Adrenal gland (tissue), 19 donors: ENCODE results near the gene NPC1. TPM values are rescaled to one million over a fixed set of nuclear protein-coding genes. Genes with fewer than 3 reads are reported as not detected.

ENCODE experiments used
- DNase-seq, 7 donors: peaks; one replicate each; pipeline ENCODE4 v3.0.0-alpha.2; 2019 to 2020
- H3K27ac ChIP-seq, 5 donors: fragments of 200-600 bp; sonication (generic) in 4 of 5; 1 replicate in 3 of 5; 2 replicates in 2 of 5; pipeline versions ENCODE4 v1.5.1 to v1.8.0; 2016 to 2020; ENCODE audit warnings: mild to moderate bottlenecking in 1 of 5
- H3K27me3 ChIP-seq: fragments of 200-600 bp; 2 replicates; pipeline ENCODE4 v1.8.0; 2021
- H3K36me3 ChIP-seq, 2 donors: fragments of 200-600 bp; replicated peaks in 1 of 2; 1 replicate in 1 of 2; 2 replicates in 1 of 2; pipeline versions ENCODE4 v1.5.1 to v1.8.0; 2018 to 2022
- H3K4me1 ChIP-seq, 2 donors: fragments of 200-600 bp; replicated peaks in 1 of 2; 1 replicate in 1 of 2; 2 replicates in 1 of 2; pipeline versions ENCODE4 v1.5.1 to v1.8.0; 2018 to 2021
- H3K4me3 ChIP-seq, 4 donors: fragments of 200-600 bp; sonication (generic) in 3 of 4; one replicate each; pipeline ENCODE4 v1.5.1; 2016 to 2018
- H3K9me3 ChIP-seq, 3 donors: fragments of 200-600 bp; sonication (generic) in 1 of 3; replicated peaks in 1 of 3; 1 replicate in 2 of 3; 2 replicates in 1 of 3; pipeline versions ENCODE4 v1.5.1 to v1.8.0; 2016 to 2021
- CTCF ChIP-seq, 6 experiments: fragments of 450-650 bp in 4 of 6; fragments of 200-600 bp in 2 of 6; sonication (generic) in 1 of 6; IDR thresholded peaks; 1 replicate in 5 of 6; 2 replicates in 1 of 6; pipeline versions ENCODE4 v1.5.1 to v1.8.0; 2016 to 2021; ENCODE audit warnings: antibody characterized with exemption in 6 of 6, mild to moderate bottlenecking in 2 of 6, moderate library complexity in 1 of 6
- POLR2A ChIP-seq, 2 donors: fragments of 450-650 bp; IDR thresholded peaks; one replicate each; pipeline ENCODE4 v1.6.1; 2017; ENCODE audit warnings: antibody characterized with exemption in 2 of 2, mild to moderate bottlenecking in 2 of 2, moderate library complexity in 1 of 2
- WGBS, 4 donors: extraction: QIAGEN DNeasy Blood & Tissue Kit in 2 of 4; methylation state at CpG; one replicate each; pipeline versions ENCODE4 v1.1.5 to v1.1.7; 2013 to 2017; 5-methylcytosine and 5-hydroxymethylcytosine counted together
- intact Hi-C, 2 donors: fragments of 100-400 bp; cut with DNase I; formaldehyde crosslinking; loops; one replicate each; pipeline versions ENCODE4 v1.14.1 to v1.15.0; 2022 to 2023
- long read RNA-seq, 10 donors: library from polyadenylated mRNA in 3 of 10; unstranded in 2 of 10; stranded (forward) in 1 of 10; transcript quantifications; one replicate each; pipeline ENCODE4 v2.0.0 and lab custom pipeline, GENCODE V29; 2021 to 2026
- polyA plus RNA-seq, 3 donors: library from polyadenylated mRNA; stranded (reverse); fragments of 200-250 nt in 2 of 3; fragments of 350-450 nt in 1 of 3; fragmentation: Illumina TruSeq in 1 of 3; extraction: RNeasy Lipid Tissue Mini Kit (QIAGEN cat#74804) in 1 of 3; gene quantifications; one replicate each; pipeline ENCODE4 v1.2.3, GENCODE V29; 2013 to 2014
- total RNA-seq, 9 donors: library from RNA; depleted of rRNA in 4 of 9; stranded (reverse); fragments of >200 nt in 4 of 9; fragments of 120-200 nt in 1 of 9; fragmentation: NEBNext Ultra II Directional in 1 of 9; extraction: Animal tissue kit (Norgen Biotek cat#: 25700) in 1 of 9; gene quantifications; one replicate each; pipeline versions ENCODE4 v1.1.0 to v1.2.4, GENCODE V29; 2013 to 2023
- donor health status: healthy with polysubstance abuse.
- donor health status: Bipolar disorder and iron deficiency.
- donor health status: DM: yes; HTN: yes; CAD: no.
- donor health status: DM: no; HTN: no; CAD: no.
- donor health status: DM: no; HTN: no; CAD: no.
- donor health status: DM: yes; HTN: yes; CAD: no.

Gene NPC1
- total RNA-seq (1,000 to 10,000 TPM in 1 of 9 donors, 100 to 1,000 TPM in 6, 10 to 100 TPM in 2; 93.6 to 1,631 (median 118) TPM), polyA plus RNA-seq (100 to 1,000 TPM in 1 of 3 donors, 10 to 100 TPM in 2; 38.3 to 361 (median 71.3) TPM)
- long read RNA-seq, donor 1, full-length matches to known transcripts = 14 of 60 reads
- long read RNA-seq, donor 1, partial matches to known transcripts = 46 of 60 reads
- long read RNA-seq, donor 1, other reads (novel, unspliced or antisense) = 0 of 60 reads
- long read RNA-seq, donor 2, full-length matches to known transcripts = 5 of 54 reads
- long read RNA-seq, donor 2, partial matches to known transcripts = 49 of 54 reads
- long read RNA-seq, donor 2, other reads (novel, unspliced or antisense) = 0 of 54 reads
- long read RNA-seq, donor 3, full-length matches to known transcripts = 25 of 108 reads
- long read RNA-seq, donor 3, partial matches to known transcripts = 78 of 108 reads
- long read RNA-seq, donor 3, other reads (novel, unspliced or antisense) = 5 of 108 reads
- long read RNA-seq, donor 4, full-length matches to known transcripts = 3 of 31 reads
- long read RNA-seq, donor 4, partial matches to known transcripts = 11 of 31 reads
- long read RNA-seq, donor 4, other reads (novel, unspliced or antisense) = 17 of 31 reads
- long read RNA-seq, donor 5, full-length matches to known transcripts = 60 of 102 reads
- long read RNA-seq, donor 5, partial matches to known transcripts = 12 of 102 reads
- long read RNA-seq, donor 5, other reads (novel, unspliced or antisense) = 30 of 102 reads
- long read RNA-seq, donor 6, full-length matches to known transcripts = 4 of 12 reads
- long read RNA-seq, donor 6, partial matches to known transcripts = 6 of 12 reads
- long read RNA-seq, donor 6, other reads (novel, unspliced or antisense) = 2 of 12 reads
- long read RNA-seq, donor 7, full-length matches to known transcripts = 3 of 52 reads
- long read RNA-seq, donor 7, partial matches to known transcripts = 49 of 52 reads
- long read RNA-seq, donor 7, other reads (novel, unspliced or antisense) = 0 of 52 reads
- long read RNA-seq, donor 8, full-length matches to known transcripts = 39 of 179 reads
- long read RNA-seq, donor 8, partial matches to known transcripts = 134 of 179 reads
- long read RNA-seq, donor 8, other reads (novel, unspliced or antisense) = 6 of 179 reads
- long read RNA-seq, donor 9, full-length matches to known transcripts = 8 of 22 reads
- long read RNA-seq, donor 9, partial matches to known transcripts = 14 of 22 reads
- long read RNA-seq, donor 9, other reads (novel, unspliced or antisense) = 0 of 22 reads
- long read RNA-seq, donor 10, full-length matches to known transcripts = 9 of 61 reads
- long read RNA-seq, donor 10, partial matches to known transcripts = 52 of 61 reads
- long read RNA-seq, donor 10, other reads (novel, unspliced or antisense) = 0 of 61 reads

GRCh38 chr18:23586249-23587196 lies at the start of gene NPC1:
Gene NPC1 (minus strand): TSS chr18:23586506. CDS start chr18:23586343, 163 bp downstream.
- Histone ChIP-seq H3K4me3 (peak within 1 kb of the TSS; percentile 58 to 95 (median 71)), H3K4me1 (peaks cover 0 to 40% of the 10 kb centered on the region in 2 donors), H3K27ac (peak within 1 kb of the TSS; percentile 98 to 100 (median 99)), H3K27me3 (no peaks in the 10 kb centered on the region), H3K36me3 (no peaks in the 10 kb centered on the region), H3K9me3 (no peaks in the 10 kb centered on the region)
- peak; percentile 94 to 96 (median 95) for DNase-seq
- peak; percentile 75 to 95 (median 84) for TF ChIP-seq CTCF (IDR thresholded peaks at IDR 0.05)
- peak; percentile 77 to 96 for TF ChIP-seq POLR2A (IDR thresholded peaks at IDR 0.05)
- WGBS, 4 donors = 0 to 1% (median 0%) methylated on average over 15 to 95 of the region's 95 CpGs
- intact Hi-C loops = loop anchor here in 1 of 2 donors (5.0 kb wide), 1 partner anchor 69 kb away; no protein-coding TSS in a partner anchor

- intact Hi-C loops = no loop called here
- DNase-seq = no peak
- Histone ChIP-seq H3K27ac (no peak overlapping the region), H3K36me3 (no peaks in the 10 kb centered on the region), H3K4me1 (peaks cover 0 to 4% of the 10 kb centered on the region in 2 donors), H3K27me3 (no peaks in the 10 kb centered on the region), H3K4me3 (no peak overlapping the region), H3K9me3 (no peaks in the 10 kb centered on the region)
- no peak for TF ChIP-seq CTCF (IDR thresholded peaks at IDR 0.05)
- WGBS, 4 donors = 54 to 77% (median 57%) methylated on average over 3 of the region's 3 CpGs
Observed at GRCh38 chr18:23636071-23636399, 49.7 kb upstream of the NPC1 start.

GRCh38 chr18:23635283-23636070 lies 49.2 kb upstream of the NPC1 start:
- Histone ChIP-seq H3K27ac (no peak overlapping the region), H3K4me1 (peaks cover 0 to 4% of the 10 kb centered on the region in 2 donors), H3K4me3 (no peak overlapping the region), H3K9me3 (no peaks in the 10 kb centered on the region), H3K27me3 (no peaks in the 10 kb centered on the region), H3K36me3 (no peaks in the 10 kb centered on the region)
- no peak for DNase-seq
- no peak for TF ChIP-seq CTCF (IDR thresholded peaks at IDR 0.05)
- no peak for TF ChIP-seq POLR2A (IDR thresholded peaks at IDR 0.05)
- intact Hi-C loops = no loop called here
- WGBS, 4 donors = 72 to 78% (median 76%) methylated on average over 6 of the region's 6 CpGs
